ENCODE data around the gene FAM3D.

- TF ChIP-seq BCL3 (IDR thresholded peaks at IDR 0.05; ENCODE audit: borderline replicate concordance, insufficient read depth, low read depth, low read length, poor library complexity, severe bottlenecking) (no peak), ELK1 (IDR thresholded peaks at IDR 0.05; ENCODE audit: low read depth, low read length) (no peak), POU2F2 (IDR thresholded peaks at IDR 0.05; ENCODE audit: borderline replicate concordance, low read depth, low read length) (no peak), E2F4 (IDR thresholded peaks at IDR 0.05; ENCODE audit: low read depth, low read length) (no peak)
Observed at GRCh38 chr3:58706395-58707167, 40.0 kb upstream of the FAM3D start.
